HepG2 (cell line): Measurements from ENCODE around the gene ZNFX1. TPM values are rescaled to one million over a fixed set of nuclear protein-coding genes. Genes with fewer than 3 reads are reported as not detected.

Source experiments
- ATAC-seq: fragments of 200-7000 bp; cut with Tn5 transposase; 3 replicates; pipeline ENCODE4 v1.9.1; 2020; ENCODE audit warnings: mild to moderate bottlenecking, moderate library complexity
- BruUV-seq: library from RNA; stranded (reverse); fragments of 400-500 nt; replicated peaks from 2 replicates; lab custom pipeline; 2021; lab: Mats Ljungman, UMichigan
- CTCF ChIA-PET: fragments of 300-600 bp; formaldehyde crosslinking; extraction: SDS; loops from one replicate; lab custom pipeline; 2021; ENCODE audit warnings: low total read pairs, inconsistent platforms, low intra/inter-chr PET ratio; lab: Yijun Ruan, JAX
- POLR2A ChIA-PET: fragments of 350-600 bp; sonication (Branson Sonifier 250); formaldehyde crosslinking; loops from one replicate; lab custom pipeline; 2020; ENCODE audit warnings: antibody characterized with exemption, inconsistent platforms; lab: Yijun Ruan, JAX
- DNase-seq: peaks from one replicate; pipeline ENCODE4 v3.0.0-alpha.2; 2015; ENCODE audit warnings: low spot score
- FAIRE-seq: peaks from 3 replicates; lab custom pipeline; 2011; peaks lifted over from hg19 to GRCh38; lab: Jason Lieb, UNC
- H2AFZ ChIP-seq: one replicate; pipeline ENCODE4 v1.6.1; 2011; ENCODE audit warnings: low read length, inconsistent platforms
- H3K27ac ChIP-seq: fragments of 300-600 bp; 3 replicates; pipeline ENCODE4 v1.8.0; 2011; ENCODE audit warnings: mixed run types, mild to moderate bottlenecking, mixed read lengths, low read length, inconsistent platforms; ENCODE audit not compliant: insufficient read depth; ENCODE audit errors: extremely low read length
- H3K27me3 ChIP-seq, 2 experiments: fragments of 200-600 bp in 1 of 2; 2 replicates in 1 of 2; 3 replicates in 1 of 2; pipeline versions ENCODE4 v1.6.0 to v1.8.0; 2011; ENCODE audit warnings: low read length in 2 of 2, mild to moderate bottlenecking in 2 of 2, moderate library complexity in 2 of 2, inconsistent platforms in 1 of 2; ENCODE audit not compliant: insufficient read depth in 2 of 2, control insufficient read depth in 1 of 2
- H3K36me3 ChIP-seq, 2 experiments: fragments of 200-600 bp in 1 of 2; replicated peaks in 1 of 2; 2 replicates in 1 of 2; 3 replicates in 1 of 2; pipeline versions ENCODE4 v1.5.1 to v1.8.0; 2011; ENCODE audit warnings: low read length in 2 of 2, inconsistent platforms in 1 of 2; ENCODE audit not compliant: insufficient read depth in 2 of 2, control insufficient read depth in 1 of 2
- H3K4me1 ChIP-seq: 2 replicates; pipeline ENCODE4 v1.5.1; 2012; ENCODE audit warnings: low read length, inconsistent platforms; ENCODE audit not compliant: insufficient read depth
- H3K4me2 ChIP-seq: 2 replicates; pipeline ENCODE4 v1.6.0; 2011; ENCODE audit warnings: low read depth, low read length, inconsistent platforms
- H3K4me3 ChIP-seq, 3 experiments: fragments of 200-600 bp in 1 of 3; sonication (generic), shearing (Covaris generic) in 1 of 3; replicated peaks in 1 of 3; 2 replicates each; pipeline ENCODE4 v1.5.1; 2011 to 2016; ENCODE audit warnings: low read length in 3 of 3, inconsistent platforms in 2 of 3, low read depth in 2 of 3, mild to moderate bottlenecking in 2 of 3, control low read depth in 1 of 3, mixed read lengths in 1 of 3; ENCODE audit not compliant: insufficient read depth in 1 of 3
- H3K79me2 ChIP-seq: one replicate; pipeline ENCODE4 v1.6.1; 2011; ENCODE audit warnings: low read length, inconsistent platforms; ENCODE audit not compliant: insufficient read depth
- H3K9ac ChIP-seq: 2 replicates; pipeline ENCODE4 v1.6.0; 2011; ENCODE audit warnings: mild to moderate bottlenecking, low read depth, low read length, inconsistent platforms; ENCODE audit not compliant: insufficient read depth
- H3K9me3 ChIP-seq: 2 replicates; pipeline ENCODE4 v1.5.1; 2012; ENCODE audit warnings: mild to moderate bottlenecking, low read length
- H4K20me1 ChIP-seq: 2 replicates; pipeline ENCODE4 v1.6.0; 2011; ENCODE audit warnings: inconsistent platforms, mild to moderate bottlenecking, low read length, moderate library complexity; ENCODE audit not compliant: insufficient read depth
- ATM ChIP-seq: fragments of 450-650 bp; IDR thresholded peaks from 2 replicates; pipeline ENCODE4 v1.7.1; 2017; ENCODE audit warnings: mild to moderate bottlenecking, borderline replicate concordance
- CBX5 ChIP-seq: sonication (generic); formaldehyde crosslinking; IDR thresholded peaks from 2 replicates; pipeline ENCODE4 v1.4.0; 2020; ENCODE audit warnings: missing genetic modification reagents, borderline replicate concordance
- GATAD2A ChIP-seq: IDR thresholded peaks from 2 replicates; pipeline ENCODE4 v1.6.1; 2016
- JUN ChIP-seq: sonication (generic); formaldehyde crosslinking; IDR thresholded peaks from 2 replicates; pipeline ENCODE4 v1.4.0; 2020; ENCODE audit warnings: mild to moderate bottlenecking, missing genetic modification reagents
- KDM5A ChIP-seq: fragments of 200-600 bp; sonication (generic); IDR thresholded peaks from 2 replicates; pipeline ENCODE4 v1.7.0; 2018; ENCODE audit warnings: antibody characterized with exemption, mild to moderate bottlenecking, low read length, borderline replicate concordance
- MIER3 ChIP-seq: IDR thresholded peaks from 2 replicates; pipeline ENCODE4 v1.6.1; 2016; ENCODE audit warnings: missing compliant biosample characterization, borderline replicate concordance
- MXD4 ChIP-seq: IDR thresholded peaks from 2 replicates; pipeline ENCODE4 v1.6.1; 2016; ENCODE audit warnings: mild to moderate bottlenecking, missing biosample characterization, missing genetic modification reagents
- NFYC ChIP-seq: IDR thresholded peaks from 2 replicates; pipeline ENCODE4 v1.6.1; 2016; ENCODE audit warnings: missing genetic modification reagents, missing compliant biosample characterization
- ONECUT2 ChIP-seq: sonication (generic); formaldehyde crosslinking; IDR thresholded peaks from 2 replicates; pipeline ENCODE4 v1.4.0; 2020; ENCODE audit warnings: missing genetic modification reagents
- RAD21 ChIP-seq: fragments of 450-650 bp; formaldehyde crosslinking; IDR thresholded peaks from 2 replicates; pipeline ENCODE4 v1.5.0; 2020; ENCODE audit warnings: mild to moderate bottlenecking
- RBM22 ChIP-seq: fragments of 200-400 bp; formaldehyde crosslinking; optimal IDR thresholded peaks from 2 replicates; pipeline ENCODE3; 2017; ENCODE audit warnings: mild to moderate bottlenecking, low read length, moderate library complexity
- SOX6 ChIP-seq, 2 experiments: fragments of 450-650 bp in 1 of 2; sonication (generic) in 1 of 2; formaldehyde crosslinking in 1 of 2; IDR thresholded peaks; 2 replicates each; pipeline versions ENCODE4 v1.4.0 to v1.6.1; 2017 to 2020; ENCODE audit warnings: antibody characterized with exemption in 1 of 2, mild to moderate bottlenecking in 1 of 2, missing genetic modification reagents in 1 of 2
- ZNF441 ChIP-seq: sonication (generic); formaldehyde crosslinking; IDR thresholded peaks from 2 replicates; pipeline ENCODE4 v1.7.0; 2021; ENCODE audit warnings: missing genetic modification reagents, borderline replicate concordance
- ZSCAN9 ChIP-seq: IDR thresholded peaks from 2 replicates; pipeline ENCODE4 v1.6.1; 2016; ENCODE audit warnings: borderline replicate concordance
- in situ Hi-C: cut with HindIII; loops from 2 replicates; pipeline ENCODE4 v1.10.0; 2017; ENCODE audit warnings: low pct_unique_long_range_greater_than_20kb; ENCODE audit not compliant: extremely low pct_ligation_motif_present
- intact Hi-C: fragments of 100-400 bp; cut with micrococcal nuclease; formaldehyde crosslinking; loops from one replicate; pipeline ENCODE4 v1.10.0; 2022; ENCODE audit not compliant: unreplicated experiment
- polyA plus RNA-seq, 8 experiments: library from polyadenylated mRNA; depleted of rRNA in 3 of 8; stranded (reverse) in 7 of 8; unstranded in 1 of 8; fragments of >200 nt; fragmentation: Illumina TruSeq in 4 of 8; extraction: Trizol in 4 of 8; gene quantifications; 2 replicates each; pipeline versions ENCODE4 v1.2.1 to v1.2.3, GENCODE V29; 2011 to 2016; ENCODE audit warnings: low read depth in 4 of 8, missing spikeins in 1 of 8, mixed read lengths in 1 of 8; ENCODE audit not compliant: insufficient read depth in 1 of 8
- total RNA-seq, 5 experiments: library from RNA; depleted of rRNA; stranded (reverse); fragments of >200 nt; fragmentation: Illumina TruSeq; extraction: Trizol; gene quantifications; 2 replicates each; pipeline ENCODE4 v1.2.3, GENCODE V29; 2016; ENCODE audit warnings: low read depth in 1 of 5
- TF ChIP-seq, protein P1 (sequence below): IDR thresholded peaks from 2 replicates; pipeline ENCODE4 v1.4.0; 2020; ENCODE audit warnings: mild to moderate bottlenecking, missing genetic modification reagents
- TF ChIP-seq, protein P2 (sequence below): IDR thresholded peaks from 2 replicates; pipeline ENCODE4 v1.6.1; 2016

Gene ZNFX1
- total and polyA plus RNA-seq, 2 of the 13 experiments (the other 11 are each of a cell fraction or from before 2014, with no cell fraction given), result 2.9 to 11.1 TPM

DNA sequence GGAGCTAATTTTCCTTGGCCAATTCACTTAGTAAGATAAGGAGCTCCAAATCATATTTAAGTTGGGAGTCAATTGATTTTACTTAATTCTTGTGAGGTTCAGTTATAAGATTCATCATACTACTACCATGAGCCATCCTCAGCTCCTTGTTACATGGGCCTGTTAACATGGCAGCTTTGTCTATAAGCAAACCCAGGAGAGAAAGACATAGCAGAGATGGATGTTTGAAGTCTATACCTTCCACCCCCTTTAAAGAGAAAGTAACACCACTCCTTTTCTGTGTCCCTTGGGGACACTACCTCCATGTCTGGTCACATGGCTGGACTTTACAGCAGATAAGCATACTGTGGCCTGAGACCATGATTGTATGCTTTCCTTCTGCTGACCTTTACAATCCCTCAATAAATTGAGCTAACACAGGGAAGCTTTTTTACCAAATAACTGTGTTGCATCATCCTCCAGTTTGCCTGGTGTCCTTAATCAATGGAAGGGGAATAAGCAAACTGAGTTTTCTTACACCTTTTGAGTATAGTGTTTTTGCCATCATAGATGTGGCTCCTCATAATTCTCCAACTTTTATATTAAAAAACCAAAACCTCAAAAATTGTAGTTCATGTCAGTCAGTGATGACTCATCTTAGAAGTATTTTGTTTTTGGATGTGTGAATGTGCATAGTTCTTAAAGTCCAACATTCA, 9.8 kb upstream of the ZNFX1 start:
- H3K27ac ChIP-seq, result peak overlapping the region; percentile 39
- H3K9ac ChIP-seq, result no peak overlapping the region
- intact Hi-C loops, result no loop called here
- POLR2A ChIA-PET, result interaction anchor here (0.7 to 3.4 kb wide), 7 partner anchors 7 to 69 kb away, joined by 3 to 23 read pairs (median 4); partner anchors contain the start of genes DDX27 and ZNFX1
- no peak overlapping the region; the same call in 1 of the 2 replicates for H3K4me2 ChIP-seq
- CTCF ChIA-PET, result no interaction called here
- TSS peak; percentile 1 for BruUV-seq
- H2AFZ ChIP-seq, result no peak overlapping the region
- FAIRE-seq (no peak), ATAC-seq (peak; percentile 6), DNase-seq (peak; percentile 61)
- H3K27me3 ChIP-seq, result no peaks in the 10 kb centered on the region
- no peak overlapping the region; a peak in 1 of 6 replicates for H3K4me3 ChIP-seq
- H3K79me2 ChIP-seq, result peaks cover 55% of the 10 kb centered on the region
- H4K20me1 ChIP-seq, result peaks cover 83% of the 10 kb centered on the region
- in situ Hi-C loops, result no loop called here
- peaks cover 52 to 82% of the 10 kb centered on the region in 2 experiments for H3K36me3 ChIP-seq
- peaks cover 60% of the 10 kb centered on the region for H3K4me1 ChIP-seq
- H3K9me3 ChIP-seq, result no peaks in the 10 kb centered on the region
- 0 out of 2 replicates have a peak, but pooled peaks have one; percentile 21 for TF ChIP-seq GATAD2A
- 0 out of 2 replicates have a peak, but pooled peaks have one; percentile 50 for TF ChIP-seq ONECUT2 (CRISPR knock-in tag)
- TF ChIP-seq, protein P1, sequence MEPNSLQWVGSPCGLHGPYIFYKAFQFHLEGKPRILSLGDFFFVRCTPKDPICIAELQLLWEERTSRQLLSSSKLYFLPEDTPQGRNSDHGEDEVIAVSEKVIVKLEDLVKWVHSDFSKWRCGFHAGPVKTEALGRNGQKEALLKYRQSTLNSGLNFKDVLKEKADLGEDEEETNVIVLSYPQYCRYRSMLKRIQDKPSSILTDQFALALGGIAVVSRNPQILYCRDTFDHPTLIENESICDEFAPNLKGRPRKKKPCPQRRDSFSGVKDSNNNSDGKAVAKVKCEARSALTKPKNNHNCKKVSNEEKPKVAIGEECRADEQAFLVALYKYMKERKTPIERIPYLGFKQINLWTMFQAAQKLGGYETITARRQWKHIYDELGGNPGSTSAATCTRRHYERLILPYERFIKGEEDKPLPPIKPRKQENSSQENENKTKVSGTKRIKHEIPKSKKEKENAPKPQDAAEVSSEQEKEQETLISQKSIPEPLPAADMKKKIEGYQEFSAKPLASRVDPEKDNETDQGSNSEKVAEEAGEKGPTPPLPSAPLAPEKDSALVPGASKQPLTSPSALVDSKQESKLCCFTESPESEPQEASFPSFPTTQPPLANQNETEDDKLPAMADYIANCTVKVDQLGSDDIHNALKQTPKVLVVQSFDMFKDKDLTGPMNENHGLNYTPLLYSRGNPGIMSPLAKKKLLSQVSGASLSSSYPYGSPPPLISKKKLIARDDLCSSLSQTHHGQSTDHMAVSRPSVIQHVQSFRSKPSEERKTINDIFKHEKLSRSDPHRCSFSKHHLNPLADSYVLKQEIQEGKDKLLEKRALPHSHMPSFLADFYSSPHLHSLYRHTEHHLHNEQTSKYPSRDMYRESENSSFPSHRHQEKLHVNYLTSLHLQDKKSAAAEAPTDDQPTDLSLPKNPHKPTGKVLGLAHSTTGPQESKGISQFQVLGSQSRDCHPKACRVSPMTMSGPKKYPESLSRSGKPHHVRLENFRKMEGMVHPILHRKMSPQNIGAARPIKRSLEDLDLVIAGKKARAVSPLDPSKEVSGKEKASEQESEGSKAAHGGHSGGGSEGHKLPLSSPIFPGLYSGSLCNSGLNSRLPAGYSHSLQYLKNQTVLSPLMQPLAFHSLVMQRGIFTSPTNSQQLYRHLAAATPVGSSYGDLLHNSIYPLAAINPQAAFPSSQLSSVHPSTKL (CRISPR knock-in tag), result 0 out of 2 replicates have a peak, but pooled peaks have one; percentile 6
- TF ChIP-seq, protein P2, sequence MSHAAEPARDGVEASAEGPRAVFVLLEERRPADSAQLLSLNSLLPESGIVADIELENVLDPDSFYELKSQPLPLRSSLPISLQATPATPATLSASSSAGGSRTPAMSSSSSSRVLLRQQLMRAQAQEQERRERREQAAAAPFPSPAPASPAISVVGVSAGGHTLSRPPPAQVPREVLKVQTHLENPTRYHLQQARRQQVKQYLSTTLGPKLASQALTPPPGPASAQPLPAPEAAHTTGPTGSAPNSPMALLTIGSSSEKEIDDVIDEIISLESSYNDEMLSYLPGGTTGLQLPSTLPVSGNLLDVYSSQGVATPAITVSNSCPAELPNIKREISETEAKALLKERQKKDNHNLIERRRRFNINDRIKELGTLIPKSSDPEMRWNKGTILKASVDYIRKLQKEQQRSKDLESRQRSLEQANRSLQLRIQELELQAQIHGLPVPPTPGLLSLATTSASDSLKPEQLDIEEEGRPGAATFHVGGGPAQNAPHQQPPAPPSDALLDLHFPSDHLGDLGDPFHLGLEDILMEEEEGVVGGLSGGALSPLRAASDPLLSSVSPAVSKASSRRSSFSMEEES (CRISPR knock-in tag), result peak; percentile 22; the same call in 1 of the 2 replicates
- peak; percentile 20; the same call in 1 of the 2 replicates for TF ChIP-seq RAD21 (CRISPR knock-in tag)
- no peak for TF ChIP-seq KDM5A
- TF ChIP-seq MIER3 (CRISPR knock-in tag), result peak; percentile 22; the same call in 1 of the 2 replicates
- 0 out of 2 replicates have a peak, but pooled peaks have one; percentile 9 for TF ChIP-seq NFYC (CRISPR knock-in tag)
- TF ChIP-seq CBX5 (CRISPR knock-in tag), result no peak
- peak; percentile 99 for TF ChIP-seq RBM22
- TF ChIP-seq ZSCAN9 (CRISPR knock-in tag), result no peak
- TF ChIP-seq ZNF441 (CRISPR knock-in tag), result no peak
- TF ChIP-seq MXD4 (CRISPR knock-in tag), result peak; percentile 47; the same call in 1 of the 2 replicates
- peak; percentile 2; the same call in 1 of the 2 replicates for TF ChIP-seq JUN (CRISPR knock-in tag)
- TF ChIP-seq SOX6 (IDR thresholded peaks at IDR 0.05), result no peak
- peak; percentile 47; the same call in 1 of the 2 replicates for TF ChIP-seq SOX6 (CRISPR knock-in tag; IDR thresholded peaks at IDR 0.05)
- TF ChIP-seq ATM, result no peak
